ENCODE data around the gene TNIP2.
"Not testable (repeated sequence)": the region's sequence is repeated elsewhere in the genome, so short reads cannot be mapped to it uniquely, and the experiment has no call there.

Gene TNIP2

DNA sequence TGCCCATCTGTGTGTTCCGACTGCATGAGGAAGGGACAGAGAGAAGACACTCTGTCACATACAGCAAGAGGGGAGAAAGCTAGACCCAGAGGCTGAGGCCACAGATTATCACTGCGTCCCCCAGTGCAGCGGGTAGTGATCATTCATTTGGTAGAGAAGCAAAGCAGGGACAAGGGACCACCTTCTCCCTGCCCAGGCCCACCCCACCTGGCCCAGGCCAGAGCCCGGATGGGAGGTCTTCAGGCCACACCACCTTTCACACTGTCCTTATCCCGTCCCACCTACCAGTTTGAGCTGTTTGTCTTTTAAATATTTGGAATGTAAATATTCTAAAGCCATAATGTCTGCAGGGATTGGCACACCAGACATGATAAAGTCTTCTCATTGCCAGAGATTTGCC is 10.6 kb downstream of the TNIP2 start:
- H3K9me3 ChIP-seq (ENCODE audit: insufficient read depth, low read length) = no peaks in the 10 kb centered on the region
- DNase-seq (ENCODE audit: low read depth, low spot score) = no peak
- H3K9ac ChIP-seq (ENCODE audit: insufficient read length, low read depth) = no peak overlapping the region
- TF ChIP-seq YY1 (IDR thresholded peaks at IDR 0.05; ENCODE audit: insufficient read depth, insufficient read length) = no peak
- TF ChIP-seq ZNF274 (IDR thresholded peaks at IDR 0.05; ENCODE audit: low read depth, low read length) = no peak
- TF ChIP-seq SUZ12 (IDR thresholded peaks at IDR 0.05; ENCODE audit: extremely low read depth, insufficient read depth, insufficient read length) = no peak
- H3K36me3 ChIP-seq (ENCODE audit: insufficient read depth, insufficient read length, low read length) = peaks cover 77% of the 10 kb centered on the region
- H3K4me3 ChIP-seq (ENCODE audit: insufficient read length, low read depth) = no peak overlapping the region
- H3K27me3 ChIP-seq (ENCODE audit: insufficient read depth, insufficient read length) = no peaks in the 10 kb centered on the region
- H3K4me1 ChIP-seq (ENCODE audit: insufficient read depth, insufficient read length) = peaks cover 5% of the 10 kb centered on the region

DNA sequence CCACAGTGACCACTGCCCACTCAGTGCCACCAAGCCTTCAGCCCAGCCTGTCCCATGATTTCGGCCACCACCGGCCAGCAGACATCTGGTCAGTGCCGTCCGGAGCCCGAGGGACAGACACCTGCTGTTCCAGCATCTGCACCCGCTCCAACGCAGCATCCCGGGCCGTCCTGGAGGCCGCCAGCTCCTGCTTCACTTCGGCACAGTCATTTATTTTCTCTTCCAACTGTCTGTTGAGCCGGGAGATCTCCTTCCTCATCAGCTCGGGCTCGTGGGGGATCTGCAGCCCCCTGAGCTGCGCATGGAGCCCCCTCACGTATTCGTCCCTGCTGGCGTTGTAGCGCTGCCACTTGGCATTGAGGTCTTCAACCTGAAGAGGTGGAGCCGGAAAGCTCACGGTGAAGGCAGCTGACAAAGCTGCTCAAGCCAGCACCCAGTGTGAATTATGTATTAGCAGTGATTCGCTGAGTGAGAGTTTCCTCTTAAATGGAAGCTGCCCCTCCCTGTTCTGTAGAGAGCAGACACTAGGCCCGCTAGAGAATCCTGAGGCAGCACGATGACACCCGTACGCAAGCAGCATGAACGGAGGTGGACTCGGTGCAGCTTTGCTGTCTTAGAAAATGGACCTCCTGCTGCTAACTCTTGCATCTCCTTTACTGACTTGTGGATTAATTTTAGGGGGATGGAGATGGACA is 11.4 kb downstream of the TNIP2 start:
- H3K36me3 ChIP-seq (ENCODE audit: insufficient read depth, insufficient read length, low read length) = peaks cover 73% of the 10 kb centered on the region
- H3K9me3 ChIP-seq (ENCODE audit: insufficient read depth, low read length) = no peaks in the 10 kb centered on the region
- no peak overlapping the region for H3K4me3 ChIP-seq (ENCODE audit: insufficient read length, low read depth)
- H3K27me3 ChIP-seq (ENCODE audit: insufficient read depth, insufficient read length) = no peaks in the 10 kb centered on the region
- H3K4me1 ChIP-seq (ENCODE audit: insufficient read depth, insufficient read length) = peaks cover 5% of the 10 kb centered on the region
- TF ChIP-seq YY1 (IDR thresholded peaks at IDR 0.05; ENCODE audit: insufficient read depth, insufficient read length) (no peak), SUZ12 (IDR thresholded peaks at IDR 0.05; ENCODE audit: extremely low read depth, insufficient read depth, insufficient read length) (no peak), ZNF274 (IDR thresholded peaks at IDR 0.05; ENCODE audit: low read depth, low read length) (no peak)
- DNase-seq (ENCODE audit: low read depth, low spot score) = no peak
- no peak overlapping the region for H3K9ac ChIP-seq (ENCODE audit: insufficient read length, low read depth)

- DNase-seq (ENCODE audit: low read depth, low spot score) = no peak
- no peak overlapping the region for H3K9ac ChIP-seq (ENCODE audit: insufficient read length, low read depth)
- H3K36me3 ChIP-seq (ENCODE audit: insufficient read depth, insufficient read length, low read length) = peaks cover 67% of the 10 kb centered on the region
- no peak overlapping the region for H3K4me3 ChIP-seq (ENCODE audit: insufficient read length, low read depth)
- TF ChIP-seq YY1 (IDR thresholded peaks at IDR 0.05; ENCODE audit: insufficient read depth, insufficient read length) (no peak), ZNF274 (IDR thresholded peaks at IDR 0.05; ENCODE audit: low read depth, low read length) (no peak), SUZ12 (IDR thresholded peaks at IDR 0.05; ENCODE audit: extremely low read depth, insufficient read depth, insufficient read length) (no peak)
- H3K27me3 ChIP-seq (ENCODE audit: insufficient read depth, insufficient read length) = no peaks in the 10 kb centered on the region
- peaks cover 5% of the 10 kb centered on the region for H3K4me1 ChIP-seq (ENCODE audit: insufficient read depth, insufficient read length)
- H3K9me3 ChIP-seq (ENCODE audit: insufficient read depth, low read length) = no peaks in the 10 kb centered on the region
Measured at GRCh38 chr4:2743518-2744445, 12.4 kb downstream of the TNIP2 start.

GRCh38 chr4:2742823-2743517 is 13.2 kb downstream of the TNIP2 start:
- Histone ChIP-seq H3K36me3 (ENCODE audit: insufficient read depth, insufficient read length, low read length) (peaks cover 67% of the 10 kb centered on the region), H3K4me3 (ENCODE audit: insufficient read length, low read depth) (no peak overlapping the region), H3K9me3 (ENCODE audit: insufficient read depth, low read length) (no peaks in the 10 kb centered on the region), H3K9ac (ENCODE audit: insufficient read length, low read depth) (no peak overlapping the region), H3K4me1 (ENCODE audit: insufficient read depth, insufficient read length) (peaks cover 5% of the 10 kb centered on the region), H3K27me3 (ENCODE audit: insufficient read depth, insufficient read length) (no peaks in the 10 kb centered on the region)
- DNase-seq (ENCODE audit: low read depth, low spot score) = no peak
- TF ChIP-seq YY1 (IDR thresholded peaks at IDR 0.05; ENCODE audit: insufficient read depth, insufficient read length) = no peak
- TF ChIP-seq SUZ12 (IDR thresholded peaks at IDR 0.05; ENCODE audit: extremely low read depth, insufficient read depth, insufficient read length) = no peak
- TF ChIP-seq ZNF274 (IDR thresholded peaks at IDR 0.05; ENCODE audit: low read depth, low read length) = no peak

GRCh38 chr4:2742081-2742822 is 13.9 kb downstream of the TNIP2 start:
- Histone ChIP-seq H3K9ac (ENCODE audit: insufficient read length, low read depth) (no peak overlapping the region), H3K4me1 (ENCODE audit: insufficient read depth, insufficient read length) (peaks cover 5% of the 10 kb centered on the region), H3K9me3 (ENCODE audit: insufficient read depth, low read length) (no peaks in the 10 kb centered on the region), H3K36me3 (ENCODE audit: insufficient read depth, insufficient read length, low read length) (peaks cover 60% of the 10 kb centered on the region), H3K27me3 (ENCODE audit: insufficient read depth, insufficient read length) (no peaks in the 10 kb centered on the region), H3K4me3 (ENCODE audit: insufficient read length, low read depth) (no peak overlapping the region)
- DNase-seq (ENCODE audit: low read depth, low spot score) = no peak
- TF ChIP-seq SUZ12 (IDR thresholded peaks at IDR 0.05; ENCODE audit: extremely low read depth, insufficient read depth, insufficient read length) = no peak
- no peak for TF ChIP-seq YY1 (IDR thresholded peaks at IDR 0.05; ENCODE audit: insufficient read depth, insufficient read length)
- no peak for TF ChIP-seq ZNF274 (IDR thresholded peaks at IDR 0.05; ENCODE audit: low read depth, low read length)

GRCh38 chr4:2741626-2742025 is 14.5 kb downstream of the TNIP2 start:
- TF ChIP-seq YY1 (IDR thresholded peaks at IDR 0.05; ENCODE audit: insufficient read depth, insufficient read length) (no peak), ZNF274 (IDR thresholded peaks at IDR 0.05; ENCODE audit: low read depth, low read length) (no peak), SUZ12 (IDR thresholded peaks at IDR 0.05; ENCODE audit: extremely low read depth, insufficient read depth, insufficient read length) (no peak)
- Histone ChIP-seq H3K27me3 (ENCODE audit: insufficient read depth, insufficient read length) (no peaks in the 10 kb centered on the region), H3K4me3 (ENCODE audit: insufficient read length, low read depth) (no peak overlapping the region), H3K9ac (ENCODE audit: insufficient read length, low read depth) (no peak overlapping the region), H3K9me3 (ENCODE audit: insufficient read depth, low read length) (peaks cover 1% of the 10 kb centered on the region), H3K4me1 (ENCODE audit: insufficient read depth, insufficient read length) (peaks cover 3% of the 10 kb centered on the region), H3K36me3 (ENCODE audit: insufficient read depth, insufficient read length, low read length) (peaks cover 54% of the 10 kb centered on the region)
- no peak for DNase-seq (ENCODE audit: low read depth, low spot score)

DNA sequence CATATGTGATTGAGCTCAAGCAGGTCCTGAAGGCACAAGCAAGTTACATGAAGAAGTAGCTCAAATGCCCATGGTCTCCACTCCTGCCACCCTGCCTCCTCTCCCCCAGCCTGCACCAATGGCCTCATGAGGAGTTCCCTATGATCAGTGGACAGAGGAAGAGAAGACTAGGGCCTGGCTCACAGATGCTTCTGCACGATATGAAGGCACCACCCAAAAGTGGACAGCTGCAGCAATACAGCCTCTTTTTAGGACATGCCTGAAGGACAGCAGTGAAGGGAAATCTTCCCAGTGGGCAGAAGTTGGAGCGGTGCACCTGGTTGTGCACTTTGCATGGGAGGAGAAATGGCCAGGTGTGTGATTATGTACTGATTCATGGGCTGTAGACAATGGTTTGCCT is 17.8 kb downstream of the TNIP2 start:
- not testable (repeated sequence) for H3K27me3 ChIP-seq (ENCODE audit: insufficient read depth, insufficient read length); H3K9ac ChIP-seq (ENCODE audit: insufficient read length, low read depth); H3K4me3 ChIP-seq (ENCODE audit: insufficient read length, low read depth); DNase-seq (ENCODE audit: low read depth, low spot score); H3K4me1 ChIP-seq (ENCODE audit: insufficient read depth, insufficient read length)
- Histone ChIP-seq H3K9me3 (ENCODE audit: insufficient read depth, low read length) (peaks cover 10% of the 10 kb centered on the region), H3K36me3 (ENCODE audit: insufficient read depth, insufficient read length, low read length) (peaks cover 30% of the 10 kb centered on the region)

Data from NT2/D1 (cell line).